Common myeloid progenitor, CD34-positive (primary cell): Measurements from ENCODE around the gene PADI4.

Source experiments
- CTCF ChIA-PET: fragments of 350-600 bp; sonication (Branson Sonifier 250); formaldehyde crosslinking; loops from one replicate; lab custom pipeline; 2021; ENCODE audit warnings: antibody characterized with exemption; lab: Charles Lee
- POLR2A ChIA-PET: fragments of 350-600 bp; sonication (Branson Sonifier 250); formaldehyde crosslinking; loops from one replicate; lab custom pipeline; 2021; ENCODE audit warnings: antibody characterized with exemption; lab: Charles Lee
- DNase-seq, 3 donors: peaks; one replicate each; pipeline versions ENCODE4 v3.0.0 to v3.0.0-alpha.2; 2013
- H3K27ac ChIP-seq, 2 experiments: 1 replicate in 1 of 2; 2 replicates in 1 of 2; pipeline ENCODE4 v1.7.0; 2013; ENCODE audit warnings: inconsistent platforms in 2 of 2, low read length in 2 of 2, mild to moderate bottlenecking in 2 of 2, low read depth in 1 of 2, moderate library complexity in 1 of 2; ENCODE audit not compliant: severe bottlenecking in 2 of 2, insufficient read depth in 1 of 2, poor library complexity in 1 of 2
- H3K27me3 ChIP-seq, 5 experiments: replicated peaks in 2 of 5; 1 replicate in 3 of 5; 2 replicates in 2 of 5; pipeline versions ENCODE4 v1.6.1 to v1.7.0; 2013; ENCODE audit warnings: low read length in 4 of 5, mild to moderate bottlenecking in 2 of 5, moderate library complexity in 2 of 5, inconsistent platforms in 1 of 5; ENCODE audit not compliant: insufficient read depth in 5 of 5, control insufficient read depth in 4 of 5
- H3K36me3 ChIP-seq, 4 experiments: 1 replicate in 2 of 4; 2 replicates in 2 of 4; pipeline versions ENCODE4 v1.6.1 to v1.7.0; 2013; ENCODE audit warnings: low read length in 3 of 4, control low read depth in 1 of 4, mild to moderate bottlenecking in 1 of 4; ENCODE audit not compliant: control insufficient read depth in 4 of 4, insufficient read depth in 4 of 4
- H3K4me1 ChIP-seq, 4 experiments: 1 replicate in 3 of 4; 2 replicates in 1 of 4; pipeline versions ENCODE4 v1.6.1 to v1.7.1; 2013; ENCODE audit warnings: low read length in 3 of 4, mild to moderate bottlenecking in 3 of 4, control low read depth in 1 of 4, inconsistent platforms in 1 of 4, moderate library complexity in 1 of 4; ENCODE audit not compliant: control insufficient read depth in 4 of 4, insufficient read depth in 4 of 4; ENCODE audit errors: control extremely low read depth in 1 of 4
- H3K4me3 ChIP-seq, 7 experiments: 1 replicate in 4 of 7; 2 replicates in 3 of 7; pipeline versions ENCODE4 v1.5.1 to v1.7.0; 2013; ENCODE audit warnings: mild to moderate bottlenecking in 7 of 7, low read length in 6 of 7, moderate library complexity in 6 of 7, inconsistent platforms in 2 of 7, low read depth in 2 of 7, control low read depth in 1 of 7; ENCODE audit not compliant: insufficient read depth in 4 of 7, control insufficient read depth in 1 of 7; ENCODE audit errors: extremely low read depth in 1 of 7
- H3K9me3 ChIP-seq, 5 experiments: 1 replicate in 4 of 5; 2 replicates in 1 of 5; pipeline versions ENCODE4 v1.6.1 to v1.7.1; 2013; ENCODE audit warnings: low read length in 4 of 5, mild to moderate bottlenecking in 2 of 5, inconsistent platforms in 1 of 5, low read depth in 1 of 5, moderate library complexity in 1 of 5; ENCODE audit not compliant: control insufficient read depth in 4 of 5, insufficient read depth in 2 of 5; ENCODE audit errors: control extremely low read depth in 1 of 5
- WGBS: methylation state at CpG from one replicate; pipeline ENCODE4 v1.1.5; 2013; ENCODE audit not compliant: insufficient coverage; 5-methylcytosine and 5-hydroxymethylcytosine counted together

The PADI4 gene

DNA sequence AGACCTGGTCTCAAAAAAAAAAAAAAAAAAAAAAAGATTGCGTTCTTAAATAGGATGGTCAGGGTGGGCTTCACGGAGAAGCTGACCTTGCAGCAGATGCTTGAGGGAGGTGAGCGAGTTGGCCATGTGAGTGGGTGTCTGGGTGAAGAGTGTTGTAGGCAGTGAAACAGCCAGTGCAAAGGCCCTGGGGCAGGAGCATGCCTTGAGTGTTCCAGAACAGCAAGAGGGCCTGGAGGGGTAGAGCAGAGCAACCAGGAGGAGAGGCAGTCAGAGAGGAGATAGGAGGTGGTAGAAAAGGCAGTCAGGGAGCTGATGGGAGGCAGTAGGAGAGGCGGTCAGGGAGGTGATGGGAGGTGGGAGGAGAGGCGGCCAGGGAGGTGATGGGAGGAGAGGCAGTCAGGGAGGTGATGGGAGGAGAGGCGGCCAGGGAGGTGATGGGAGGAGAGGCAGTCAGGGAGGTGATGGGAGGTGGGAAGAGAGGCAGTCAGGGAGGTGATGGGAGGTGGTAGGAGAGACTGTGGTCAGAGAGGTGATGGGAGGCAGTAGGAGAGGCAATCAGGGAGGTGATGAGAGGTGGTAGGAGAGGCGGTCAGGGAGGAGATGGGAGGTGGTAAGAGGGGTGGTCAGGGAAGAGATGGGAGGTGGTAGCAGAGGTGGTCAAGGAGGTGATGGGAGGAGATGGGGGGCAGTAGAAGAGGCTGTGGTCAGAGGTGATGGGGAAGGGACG is 43.8 kb downstream of the PADI4 start:
- ChIA-PET CTCF (no interaction called here), POLR2A (no interaction called here)
- Histone ChIP-seq H3K27ac (no peak overlapping the region), H3K9me3 (no peaks in the 10 kb centered on the region), H3K4me1 (peaks cover 4 to 45% (median 27%) of the 10 kb centered on the region in 4 experiments), H3K27me3 (no peaks in the 10 kb centered on the region), H3K4me3 (no peak overlapping the region), H3K36me3 (peaks cover 0 to 5% (median 0%) of the 10 kb centered on the region in 4 experiments)
- WGBS = 91% methylated on average over 5 of the region's 8 CpGs
- no peak for DNase-seq

DNA sequence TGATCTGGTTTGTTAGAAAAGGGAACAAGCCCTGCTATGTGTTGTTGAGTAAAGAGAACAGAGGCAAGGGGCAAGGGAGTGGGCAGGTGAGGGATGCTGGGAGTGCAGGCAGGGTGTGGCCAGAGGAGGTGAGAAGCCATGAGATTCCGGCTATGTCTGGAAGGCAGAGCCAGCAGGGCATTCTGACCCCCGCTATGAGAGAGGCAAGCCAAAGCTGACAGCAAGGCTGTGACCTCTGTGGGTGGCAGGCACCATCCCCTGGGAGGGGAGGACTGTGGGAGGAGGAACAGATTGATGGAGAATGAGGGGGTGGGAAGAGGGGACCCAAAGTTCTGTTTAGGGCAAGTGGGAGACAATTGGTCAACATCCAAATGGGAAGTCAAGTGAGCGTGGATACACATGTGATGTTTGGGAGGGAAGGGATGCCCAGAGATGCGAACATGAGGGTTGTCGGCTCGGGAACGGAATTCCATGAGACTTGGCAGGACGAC is 44.5 kb downstream of the PADI4 start:
- Histone ChIP-seq H3K27ac (no peak overlapping the region), H3K36me3 (peaks cover 0 to 5% (median 0%) of the 10 kb centered on the region in 4 experiments), H3K4me3 (no peak overlapping the region), H3K27me3 (no peaks in the 10 kb centered on the region), H3K9me3 (no peaks in the 10 kb centered on the region), H3K4me1 (peaks cover 4 to 48% (median 29%) of the 10 kb centered on the region in 4 experiments)
- WGBS = 98% methylated on average over 8 of the region's 8 CpGs
- CTCF ChIA-PET = no interaction called here
- POLR2A ChIA-PET = no interaction called here
- no peak for DNase-seq

DNA sequence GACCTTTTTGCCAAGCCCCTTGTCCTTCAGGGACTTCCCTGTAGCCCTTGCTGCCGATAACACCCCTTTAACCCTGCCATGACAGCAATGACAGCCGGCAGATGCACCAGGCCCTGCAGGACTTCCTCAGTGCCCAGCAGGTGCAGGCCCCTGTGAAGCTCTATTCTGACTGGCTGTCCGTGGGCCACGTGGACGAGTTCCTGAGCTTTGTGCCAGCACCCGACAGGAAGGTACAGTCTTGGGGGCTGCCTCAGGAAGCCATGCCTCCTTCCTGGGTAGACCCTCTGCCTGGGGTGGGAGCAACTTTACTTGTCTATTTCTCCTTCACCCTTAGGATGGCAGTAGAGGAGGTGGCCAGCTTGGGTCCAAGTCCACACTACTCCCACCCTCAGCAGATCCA is 47.9 kb downstream of the PADI4 start:
- ChIA-PET POLR2A (interaction anchor here (0.5 to 1.1 kb wide), 2 partner anchors 234 to 1841 kb away, joined by 3 to 4 read pairs; no protein-coding TSS in a partner anchor), CTCF (interaction anchor here (0.7 to 3.8 kb wide), 8 partner anchors 10 to 297 kb away, joined by 3 to 13 read pairs (median 4); partner anchors contain the start of gene PADI6)
- Histone ChIP-seq H3K4me3 (peak overlapping the region in 5 of 7 experiments; percentile 16 to 48 (median 40)), H3K9me3 (no peaks in the 10 kb centered on the region), H3K27me3 (no peaks in the 10 kb centered on the region), H3K27ac (peak overlapping the region in 1 of 2 experiments; percentile 59), H3K36me3 (peaks cover 0 to 5% (median 0%) of the 10 kb centered on the region in 4 experiments), H3K4me1 (peaks cover 4 to 23% (median 18%) of the 10 kb centered on the region in 4 experiments)
- DNase-seq = peak; percentile 32 to 82 (median 73)
- WGBS = 2% methylated on average over 6 of the region's 6 CpGs

DNA sequence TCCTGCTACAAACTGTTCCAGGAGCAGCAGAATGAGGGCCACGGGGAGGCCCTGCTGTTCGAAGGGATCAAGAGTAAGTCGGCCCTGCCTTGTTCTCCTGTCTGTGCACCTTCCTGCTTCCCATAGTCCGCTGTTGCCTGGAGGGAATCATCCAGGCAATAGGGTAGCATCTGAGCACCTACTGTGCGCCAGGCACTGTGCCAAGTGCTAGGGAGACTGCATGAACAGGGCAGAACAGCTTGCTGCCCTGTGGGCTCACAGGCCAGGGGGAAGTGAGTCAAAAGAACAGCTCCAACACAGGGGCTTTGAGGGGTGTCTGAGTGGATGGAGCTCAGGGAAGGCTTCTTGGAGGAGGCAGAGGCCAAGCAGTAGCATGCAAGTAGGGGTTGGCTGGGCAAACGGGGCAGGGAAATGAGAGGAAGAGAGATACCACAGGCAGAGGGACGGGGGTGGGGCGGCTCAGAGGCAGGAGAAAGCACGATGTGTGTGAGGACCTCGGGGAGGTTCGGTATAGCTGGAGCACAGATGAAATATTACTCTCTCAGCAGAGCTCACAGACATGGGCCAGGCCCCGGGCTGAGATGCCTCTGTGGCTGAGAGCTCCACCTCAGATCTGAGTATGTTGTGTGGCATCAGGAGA is 48.5 kb downstream of the PADI4 start:
- no peaks in the 10 kb centered on the region for H3K27me3 ChIP-seq
- 49% methylated on average over 7 of the region's 12 CpGs for WGBS
- peaks cover 0 to 5% (median 0%) of the 10 kb centered on the region in 4 experiments for H3K36me3 ChIP-seq
- peaks cover 4 to 23% (median 18%) of the 10 kb centered on the region in 4 experiments for H3K4me1 ChIP-seq
- ChIA-PET POLR2A (no interaction called here), CTCF (interaction anchor here (0.7 to 3.8 kb wide), 7 partner anchors 10 to 63 kb away, joined by 3 to 13 read pairs (median 3); partner anchors contain the start of gene PADI6)
- peak overlapping the region in 1 of 2 experiments; percentile 59 for H3K27ac ChIP-seq
- DNase-seq = peak; percentile 29 to 52 (median 43)
- H3K4me3 ChIP-seq = peak overlapping the region in 6 of 7 experiments; percentile 0 to 48 (median 36)
- H3K9me3 ChIP-seq = no peaks in the 10 kb centered on the region

DNA sequence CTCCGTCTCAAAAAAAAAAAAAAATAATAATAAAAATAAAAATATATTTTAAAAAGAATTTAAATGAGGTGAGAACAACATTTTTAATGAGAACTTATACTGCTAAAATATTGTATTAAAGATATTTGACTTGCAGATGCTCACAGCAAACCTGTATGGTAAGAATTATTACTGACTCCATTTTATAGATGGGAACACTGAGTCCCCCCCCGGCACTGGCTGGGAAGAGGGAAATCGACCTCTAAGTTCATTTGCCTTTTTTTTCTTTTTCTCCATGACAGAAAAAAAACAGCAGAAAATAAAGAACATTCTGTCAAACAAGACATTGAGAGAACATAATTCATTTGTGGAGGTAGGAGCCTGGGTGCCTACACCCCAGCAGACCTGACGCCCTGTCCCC is 50.6 kb downstream of the PADI4 start:
- CTCF ChIA-PET = no interaction called here

DNA sequence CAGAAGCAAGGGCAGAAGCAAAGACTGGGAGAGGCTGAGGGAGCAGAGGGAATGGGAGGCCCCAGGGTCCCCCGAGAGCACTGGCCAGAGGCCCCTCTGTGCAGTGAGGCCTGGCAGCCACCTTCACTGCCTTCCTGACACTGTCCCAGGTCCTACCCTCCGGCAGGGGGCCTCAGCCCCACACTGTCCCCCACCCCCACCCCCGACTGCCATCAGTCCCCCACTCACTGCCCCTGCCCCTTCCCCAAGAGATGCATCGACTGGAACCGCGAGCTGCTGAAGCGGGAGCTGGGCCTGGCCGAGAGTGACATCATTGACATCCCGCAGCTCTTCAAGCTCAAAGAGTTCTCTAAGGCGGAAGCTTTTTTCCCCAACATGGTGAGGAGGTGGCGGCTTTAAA is 51.0 kb downstream of the PADI4 start:
- WGBS = 91% methylated on average over 8 of the region's 11 CpGs
- POLR2A ChIA-PET = no interaction called here
- CTCF ChIA-PET = no interaction called here

More for the DNA sequence above, 50.6 kb downstream of the PADI4 start:
- POLR2A ChIA-PET = no interaction called here
- WGBS = 100% methylated on average over 1 of the region's 4 CpGs
- H3K9me3 ChIP-seq = no peaks in the 10 kb centered on the region
- no peak overlapping the region for H3K4me3 ChIP-seq
- DNase-seq = no peak
- no peaks in the 10 kb centered on the region for H3K27me3 ChIP-seq
- H3K4me1 ChIP-seq = peaks cover 4 to 23% (median 18%) of the 10 kb centered on the region in 4 experiments
- H3K27ac ChIP-seq = no peak overlapping the region
- peaks cover 0 to 5% (median 0%) of the 10 kb centered on the region in 4 experiments for H3K36me3 ChIP-seq

More for the DNA sequence above, 51.0 kb downstream of the PADI4 start:
- Histone ChIP-seq H3K27me3 (no peaks in the 10 kb centered on the region), H3K27ac (no peak overlapping the region), H3K4me1 (peaks cover 4 to 23% (median 18%) of the 10 kb centered on the region in 4 experiments), H3K36me3 (peaks cover 0 to 5% (median 0%) of the 10 kb centered on the region in 4 experiments), H3K4me3 (no peak overlapping the region), H3K9me3 (no peaks in the 10 kb centered on the region)
- DNase-seq = no peak
